H9 (cell line): ENCODE results near the gene CRABP1. TPM values are rescaled to one million over a fixed set of nuclear protein-coding genes. Genes with fewer than 3 reads are reported as not detected.

Experiments
- DNase-seq: peaks from one replicate; pipeline ENCODE4 v3.0.0-alpha.2; 2017
- H2AFZ ChIP-seq: one replicate; pipeline ENCODE4 v1.6.1; 2013; ENCODE audit warnings: mild to moderate bottlenecking, low read length, control low read depth, moderate library complexity
- H2AK5ac ChIP-seq: 2 replicates; pipeline ENCODE4 v1.6.1; 2013; ENCODE audit warnings: low read length, control low read depth, mixed read lengths; ENCODE audit not compliant: insufficient read length
- H2BK120ac ChIP-seq: one replicate; pipeline ENCODE4 v1.6.1; 2013; ENCODE audit warnings: low read depth, mild to moderate bottlenecking, low read length, control low read depth, inconsistent platforms; ENCODE audit not compliant: poor library complexity, severe bottlenecking
- H2BK12ac ChIP-seq: 2 replicates; pipeline ENCODE4 v1.6.1; 2013; ENCODE audit warnings: low read length, control low read depth, mixed read lengths, low read depth; ENCODE audit not compliant: insufficient read length
- H2BK15ac ChIP-seq: 2 replicates; pipeline ENCODE4 v1.6.1; 2013; ENCODE audit warnings: low read depth, low read length, control low read depth
- H2BK20ac ChIP-seq: one replicate; pipeline ENCODE4 v1.6.1; 2013; ENCODE audit warnings: low read depth, mild to moderate bottlenecking, low read length, control low read depth, inconsistent platforms; ENCODE audit not compliant: poor library complexity, severe bottlenecking
- H2BK5ac ChIP-seq: 2 replicates; pipeline ENCODE4 v1.6.1; 2013; ENCODE audit warnings: low read length, control low read depth, mixed read lengths; ENCODE audit not compliant: insufficient read length
- H3K14ac ChIP-seq: 2 replicates; pipeline ENCODE4 v1.6.1; 2013; ENCODE audit warnings: low read length, control low read depth; ENCODE audit not compliant: insufficient read depth
- H3K18ac ChIP-seq: 2 replicates; pipeline ENCODE4 v1.6.1; 2013; ENCODE audit warnings: low read depth, mild to moderate bottlenecking, mixed read lengths, low read length, control low read depth; ENCODE audit not compliant: insufficient read length
- H3K23ac ChIP-seq: 2 replicates; pipeline ENCODE4 v1.6.1; 2013; ENCODE audit warnings: low read length, control low read depth, mixed read lengths, low read depth; ENCODE audit not compliant: insufficient read length
- H3K23me2 ChIP-seq: 2 replicates; pipeline ENCODE4 v1.6.1; 2013; ENCODE audit warnings: low read depth, mild to moderate bottlenecking, mixed read lengths, low read length, control low read depth; ENCODE audit not compliant: insufficient read length, poor library complexity, severe bottlenecking
- H3K27ac ChIP-seq: 2 replicates; pipeline ENCODE4 v1.5.1; 2013; ENCODE audit warnings: low read length, control low read depth, mixed read lengths, low read depth; ENCODE audit not compliant: insufficient read length
- H3K27me3 ChIP-seq: 2 replicates; pipeline ENCODE4 v1.6.1; 2013; ENCODE audit warnings: low read length, control low read depth, inconsistent platforms; ENCODE audit not compliant: insufficient read depth
- H3K4ac ChIP-seq: 2 replicates; pipeline ENCODE4 v1.6.1; 2013; ENCODE audit warnings: low read depth, mild to moderate bottlenecking, control low read depth, inconsistent platforms, low read length, moderate library complexity
- H3K4me1 ChIP-seq: 2 replicates; pipeline ENCODE4 v1.6.1; 2013; ENCODE audit warnings: low read length, control low read depth, inconsistent platforms; ENCODE audit not compliant: insufficient read depth
- H3K4me2 ChIP-seq: 2 replicates; pipeline ENCODE4 v1.6.1; 2013; ENCODE audit warnings: low read length, control low read depth, mixed read lengths; ENCODE audit not compliant: insufficient read length, insufficient read depth
- H3K56ac ChIP-seq: 2 replicates; pipeline ENCODE4 v1.6.1; 2013; ENCODE audit warnings: low read depth, mild to moderate bottlenecking, mixed read lengths, low read length, control low read depth; ENCODE audit not compliant: insufficient read length
- H3K79me1 ChIP-seq: 2 replicates; pipeline ENCODE4 v1.6.1; 2013; ENCODE audit warnings: low read depth, mild to moderate bottlenecking, moderate library complexity, low read length, control low read depth, inconsistent platforms; ENCODE audit not compliant: insufficient read depth, poor library complexity, severe bottlenecking
- H3K79me2 ChIP-seq: 2 replicates; pipeline ENCODE4 v1.6.1; 2013; ENCODE audit warnings: low read length, control low read depth, inconsistent platforms; ENCODE audit not compliant: insufficient read depth
- H3K9ac ChIP-seq: 2 replicates; pipeline ENCODE4 v1.6.1; 2013; ENCODE audit warnings: low read length, control low read depth, mixed read lengths; ENCODE audit not compliant: insufficient read length; ENCODE audit errors: extremely low read depth
- H3K9me3 ChIP-seq: one replicate; pipeline ENCODE4 v1.6.1; 2013; ENCODE audit warnings: low read depth, low read length, inconsistent platforms; ENCODE audit not compliant: control insufficient read depth
- H3T11ph ChIP-seq: one replicate; pipeline ENCODE4 v1.6.1; 2013; ENCODE audit warnings: mild to moderate bottlenecking, low read length, control low read depth, inconsistent platforms
- H4K20me1 ChIP-seq: one replicate; pipeline ENCODE4 v1.6.1; 2013; ENCODE audit not compliant: control insufficient read depth, insufficient read length, insufficient read depth
- H4K5ac ChIP-seq: 2 replicates; pipeline ENCODE4 v1.6.1; 2013; ENCODE audit warnings: low read depth, mild to moderate bottlenecking, mixed read lengths, low read length, control low read depth; ENCODE audit not compliant: insufficient read length
- H4K8ac ChIP-seq: replicated peaks from 2 replicates; pipeline ENCODE4 v1.6.1; 2013; ENCODE audit warnings: low read length, control low read depth, mixed read lengths, low read depth; ENCODE audit not compliant: insufficient read length
- H4K91ac ChIP-seq: 2 replicates; pipeline ENCODE4 v1.6.1; 2013; ENCODE audit warnings: low read depth, mild to moderate bottlenecking, moderate library complexity, mixed read lengths, low read length, control low read depth; ENCODE audit not compliant: insufficient read length
- H3K27ac Mint-ChIP-seq, 3 experiments: 2 replicates in 2 of 3; 3 replicates in 1 of 3; pipeline ENCODE4 v1.8.0; 2020 to 2021; ENCODE audit warnings: mixed read lengths in 3 of 3, mild to moderate bottlenecking in 1 of 3, moderate library complexity in 1 of 3
- H3K27me3 Mint-ChIP-seq: 2 replicates; pipeline ENCODE4 v1.8.0; 2021; ENCODE audit warnings: low read depth, mild to moderate bottlenecking, moderate library complexity, mixed read lengths
- H3K36me3 Mint-ChIP-seq, 3 experiments: 2 replicates in 2 of 3; 3 replicates in 1 of 3; pipeline ENCODE4 v1.8.0; 2020 to 2021; ENCODE audit warnings: low read depth in 3 of 3, mixed read lengths in 3 of 3; ENCODE audit not compliant: insufficient read depth in 1 of 3
- H3K4me1 Mint-ChIP-seq, 2 experiments: 2 replicates each; pipeline ENCODE4 v1.8.0; 2020; ENCODE audit warnings: mixed read lengths in 2 of 2
- H3K4me3 Mint-ChIP-seq, 2 experiments: 2 replicates in 1 of 2; 3 replicates in 1 of 2; pipeline ENCODE4 v1.8.0; 2020 to 2021; ENCODE audit warnings: mild to moderate bottlenecking in 2 of 2, mixed read lengths in 2 of 2, moderate library complexity in 1 of 2
- H3K9me3 Mint-ChIP-seq, 2 experiments: 2 replicates in 1 of 2; 3 replicates in 1 of 2; pipeline ENCODE4 v1.8.0; 2020; ENCODE audit warnings: mild to moderate bottlenecking in 2 of 2, mixed read lengths in 2 of 2, moderate library complexity in 1 of 2
- CTCF ChIP-seq: fragments of 200-600 bp; sonication (generic); conservative IDR thresholded peaks from 3 replicates; pipeline ENCODE4 v1.8.0; 2021; ENCODE audit warnings: antibody characterized with exemption, mild to moderate bottlenecking
- WGBS: extraction: QIAGEN DNeasy Blood & Tissue Kit; methylation state at CpG from one replicate; pipeline ENCODE4 v1.1.7; 2013; ENCODE audit warnings: missing lambda C conversion rate, low lambda C conversion rate, mixed read lengths; ENCODE audit not compliant: insufficient read length; ENCODE audit errors: extremely low coverage; 5-methylcytosine and 5-hydroxymethylcytosine counted together
- total RNA-seq: library from RNA; stranded (reverse); gene quantifications from 2 replicates; pipeline ENCODE4 v1.2.1, GENCODE V29; 2021

Gene CRABP1
- total RNA-seq, 1 experiment from 2014 or later: 93.1 TPM

GRCh38 chr15:78396976-78397375 is 56.8 kb downstream of the CRABP1 start:
- peak; percentile 69 for TF ChIP-seq CTCF
- H3K79me1 ChIP-seq: no peaks in the 10 kb centered on the region
- H2AK5ac ChIP-seq: no peak overlapping the region
- H2BK5ac ChIP-seq: no peak overlapping the region
- H2AFZ ChIP-seq: no peak overlapping the region
- no peaks in the 10 kb centered on the region for H3K79me2 ChIP-seq
- no peak overlapping the region for H4K8ac ChIP-seq
- no peak overlapping the region for H3K4me2 ChIP-seq
- no peak overlapping the region for H3K18ac ChIP-seq
- no peak overlapping the region for H4K5ac ChIP-seq
- Mint-ChIP-seq H3K36me3 (no peaks in the 10 kb centered on the region), H3K4me3 (no peak overlapping the region), H3K4me1 (peaks cover 58 to 66% of the 10 kb centered on the region in 2 experiments), H3K27me3 (no peaks in the 10 kb centered on the region; the same call in 1 of the 2 replicates), H3K9me3 (no peaks in the 10 kb centered on the region; a peak in 1 of 5 replicates), H3K27ac (peak overlapping the region in 1 of 3 experiments; percentile 60; a peak in 1 of 7 replicates)
- WGBS: no CpG with 5 or more reads among the region's 9 CpGs
- H3K4ac ChIP-seq: no peak overlapping the region
- H3K14ac ChIP-seq: no peak overlapping the region
- no peak overlapping the region for H3T11ph ChIP-seq
- no peak overlapping the region for H4K91ac ChIP-seq
- no peaks in the 10 kb centered on the region for H3K27me3 ChIP-seq
- H2BK120ac ChIP-seq: no peak overlapping the region
- no peak overlapping the region for H3K23ac ChIP-seq
- H2BK12ac ChIP-seq: no peak overlapping the region
- no peaks in the 10 kb centered on the region for H3K23me2 ChIP-seq
- no peak overlapping the region for H2BK15ac ChIP-seq
- no peak overlapping the region for H3K27ac ChIP-seq
- H3K4me1 ChIP-seq: peaks cover 3% of the 10 kb centered on the region; the same call in 1 of the 2 replicates
- no peaks in the 10 kb centered on the region for H4K20me1 ChIP-seq
- H3K9ac ChIP-seq: no peak overlapping the region
- no peak overlapping the region for H2BK20ac ChIP-seq
- no peak overlapping the region for H3K56ac ChIP-seq
- DNase-seq: peak; percentile 64
- H3K9me3 ChIP-seq: no peaks in the 10 kb centered on the region
